ENCODE data around the gene INTS11. TPM values are rescaled to one million over a fixed set of nuclear protein-coding genes. Genes with fewer than 3 reads are reported as not detected.

INTS11 gene
- total RNA-seq, 2 donors from 2014 or later: 97.3 to 178 TPM

Small RNA genes lying within 50 kb of the gene (microRNA-seq; reads per million reads assigned to microRNA genes)
- 0.84 reads per million, percentile 3 among the genes with 10 or more reads in this experiment for gene MIR6726
- not detected for gene MIR6727
- 0.34 reads per million for gene MIR6808

Small RNA genes lying within 50 kb of the gene (small RNA-seq; reads per million reads assigned to genes)
- 0 to 0.84 reads per million in 2 donors for gene MIR6726

Other genes starting within 250 kb of the INTS11 start
- gene C1orf159, start 208.6 kb downstream of the INTS11 start, total RNA-seq: 10 to 100 TPM; 20.0 to 26.4 TPM
- 1 to 10 TPM in 1 of 2 donors, under 1 TPM in 1; 0.77 to 7.3 TPM for gene TTLL10, start 150.8 kb downstream of the INTS11 start, total RNA-seq
- 1 to 10 TPM; 3.1 to 3.5 TPM for gene TNFRSF18, start 118.1 kb downstream of the INTS11 start, total RNA-seq
- 1 to 10 TPM in 1 of 2 donors, under 1 TPM in 1; 0.50 to 3.0 TPM for gene TNFRSF4, start 110.5 kb downstream of the INTS11 start, total RNA-seq
- gene SDF4, start 92.7 kb downstream of the INTS11 start, total RNA-seq: 100 to 1,000 TPM; 177 to 185 TPM
- gene B3GALT6, start 92.4 kb downstream of the INTS11 start, total RNA-seq: 10 to 100 TPM; 29.6 to 41.5 TPM
- 1 to 10 TPM in 1 of 2 donors, not detected in 1; 3.4 TPM for gene C1QTNF12, start 77.9 kb downstream of the INTS11 start, total RNA-seq
- gene UBE2J2, start 50.8 kb downstream of the INTS11 start, total RNA-seq: 10 to 100 TPM; 56.0 to 79.4 TPM
- gene SCNN1D, start 44.2 kb downstream of the INTS11 start, total RNA-seq: 10 to 100 TPM in 1 of 2 donors, 1 to 10 TPM in 1; 6.9 to 23.7 TPM
- gene ACAP3, start 16.7 kb downstream of the INTS11 start, total RNA-seq: 10 to 100 TPM; 43.2 to 58.6 TPM
- gene PUSL1, start 16.1 kb downstream of the INTS11 start, total RNA-seq: 10 to 100 TPM; 30.6 to 36.9 TPM
- 10 to 100 TPM; 35.8 to 54.0 TPM for gene CPTP, start 142 bp upstream of the INTS11 start, total RNA-seq
- gene TAS1R3, start 6.6 kb upstream of the INTS11 start, total RNA-seq: under 1 TPM in 1 of 2 donors, not detected in 1; 0.80 TPM
- 100 to 1,000 TPM in 1 of 2 donors, 10 to 100 TPM in 1; 70.5 to 165 TPM for gene DVL1, start 24.8 kb upstream of the INTS11 start, total RNA-seq
- 100 to 1,000 TPM in 1 of 2 donors, 10 to 100 TPM in 1; 39.0 to 152 TPM for gene MXRA8, start 33.9 kb upstream of the INTS11 start, total RNA-seq
- 100 to 1,000 TPM; 152 to 161 TPM for gene AURKAIP1, start 50.5 kb upstream of the INTS11 start, total RNA-seq
- 100 to 1,000 TPM; 116 to 242 TPM for gene CCNL2, start 74.7 kb upstream of the INTS11 start, total RNA-seq
- gene MRPL20, start 82.6 kb upstream of the INTS11 start, total RNA-seq: 100 to 1,000 TPM; 143 to 174 TPM
- gene ANKRD65, start 96.6 kb upstream of the INTS11 start, total RNA-seq: 10 to 100 TPM; 33.7 to 34.9 TPM
- gene VWA1, start 111.0 kb upstream of the INTS11 start, total RNA-seq: 100 to 1,000 TPM; 191 to 227 TPM
- 1 to 10 TPM; 7.3 to 9.9 TPM for gene ATAD3C, start 125.0 kb upstream of the INTS11 start, total RNA-seq
- gene ATAD3B, start 147.1 kb upstream of the INTS11 start, total RNA-seq: 10 to 100 TPM; 16.8 to 26.9 TPM
- gene ATAD3A, start 187.5 kb upstream of the INTS11 start, total RNA-seq: 10 to 100 TPM; 30.0 to 32.8 TPM
- 1 to 10 TPM; 4.5 to 6.8 TPM for gene TMEM240, start 216.0 kb upstream of the INTS11 start, total RNA-seq

All from prostate gland (tissue), 2 donors.